ENCODE measurements around the gene NSG2.
A peak's percentile ranks its signal among the peaks of the same experiment; 100 is the strongest.

DNA sequence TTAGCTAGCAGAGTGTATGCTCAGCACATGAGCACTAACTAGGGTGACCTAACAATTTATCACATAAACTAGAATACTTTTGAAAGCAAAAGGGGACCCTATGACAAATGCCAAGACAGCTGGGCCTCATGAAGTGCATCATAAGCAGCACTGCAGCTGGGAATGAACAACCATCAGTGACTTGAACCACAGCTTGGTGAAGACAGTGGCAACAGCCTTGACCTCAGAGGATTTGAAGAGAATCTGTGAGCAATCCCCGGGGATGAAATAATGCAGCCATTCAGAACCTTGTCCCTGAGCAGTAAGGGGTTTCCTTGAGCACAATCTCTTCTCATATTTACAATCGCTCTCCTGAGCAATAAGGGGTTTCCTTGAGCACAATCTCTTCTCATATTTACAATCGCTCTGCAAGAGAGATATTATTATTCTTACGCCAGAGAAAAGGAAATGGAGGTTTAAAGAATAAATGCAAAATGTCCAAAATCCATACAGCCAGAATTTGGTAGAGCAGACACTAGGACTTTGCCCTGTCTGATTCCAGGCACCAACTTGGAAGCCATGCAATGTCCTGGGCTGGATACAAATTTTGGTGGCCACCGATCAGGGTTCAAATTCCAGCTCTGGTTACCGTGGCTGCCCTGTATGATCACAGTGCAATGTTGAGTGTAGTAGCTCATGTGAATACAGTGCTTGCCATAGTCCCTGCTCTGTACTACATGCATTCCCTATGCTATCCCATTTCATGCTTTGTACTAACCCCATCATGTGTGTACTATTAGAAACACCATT is 846 bp upstream of the NSG2 start:
- TF ChIP-seq SP1 (IDR thresholded peaks at IDR 0.05) (peak; percentile 46), TAF1 (conservative IDR thresholded peaks at IDR 0.05) (no peak), YY1 (IDR thresholded peaks at IDR 0.05) (peak; percentile 57), GABPA (IDR thresholded peaks at IDR 0.05 in 1 of 2, conservative IDR thresholded peaks at IDR 0.05 in 1 of 2) (no peak)
- TF ChIP-seq, protein P1, sequence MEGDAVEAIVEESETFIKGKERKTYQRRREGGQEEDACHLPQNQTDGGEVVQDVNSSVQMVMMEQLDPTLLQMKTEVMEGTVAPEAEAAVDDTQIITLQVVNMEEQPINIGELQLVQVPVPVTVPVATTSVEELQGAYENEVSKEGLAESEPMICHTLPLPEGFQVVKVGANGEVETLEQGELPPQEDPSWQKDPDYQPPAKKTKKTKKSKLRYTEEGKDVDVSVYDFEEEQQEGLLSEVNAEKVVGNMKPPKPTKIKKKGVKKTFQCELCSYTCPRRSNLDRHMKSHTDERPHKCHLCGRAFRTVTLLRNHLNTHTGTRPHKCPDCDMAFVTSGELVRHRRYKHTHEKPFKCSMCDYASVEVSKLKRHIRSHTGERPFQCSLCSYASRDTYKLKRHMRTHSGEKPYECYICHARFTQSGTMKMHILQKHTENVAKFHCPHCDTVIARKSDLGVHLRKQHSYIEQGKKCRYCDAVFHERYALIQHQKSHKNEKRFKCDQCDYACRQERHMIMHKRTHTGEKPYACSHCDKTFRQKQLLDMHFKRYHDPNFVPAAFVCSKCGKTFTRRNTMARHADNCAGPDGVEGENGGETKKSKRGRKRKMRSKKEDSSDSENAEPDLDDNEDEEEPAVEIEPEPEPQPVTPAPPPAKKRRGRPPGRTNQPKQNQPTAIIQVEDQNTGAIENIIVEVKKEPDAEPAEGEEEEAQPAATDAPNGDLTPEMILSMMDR (IDR thresholded peaks at IDR 0.05; ENCODE audit: low read depth, low read length, missing input control): no peak
- TF ChIP-seq, protein P2, sequence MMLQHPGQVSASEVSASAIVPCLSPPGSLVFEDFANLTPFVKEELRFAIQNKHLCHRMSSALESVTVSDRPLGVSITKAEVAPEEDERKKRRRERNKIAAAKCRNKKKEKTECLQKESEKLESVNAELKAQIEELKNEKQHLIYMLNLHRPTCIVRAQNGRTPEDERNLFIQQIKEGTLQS (IDR thresholded peaks at IDR 0.05): no peak
